ENCODE measurements around the gene ERG.
A peak's percentile ranks its signal among the peaks of the same experiment; 100 is the strongest.

ERG gene

GRCh38 chr21:38379147-38379546 is 119.1 kb downstream of the ERG start:
- no peak overlapping the region for H3K4me3 ChIP-seq (ENCODE audit: low read depth, low read length)
- DNase-seq (ENCODE audit: low read depth): no peak

DNA sequence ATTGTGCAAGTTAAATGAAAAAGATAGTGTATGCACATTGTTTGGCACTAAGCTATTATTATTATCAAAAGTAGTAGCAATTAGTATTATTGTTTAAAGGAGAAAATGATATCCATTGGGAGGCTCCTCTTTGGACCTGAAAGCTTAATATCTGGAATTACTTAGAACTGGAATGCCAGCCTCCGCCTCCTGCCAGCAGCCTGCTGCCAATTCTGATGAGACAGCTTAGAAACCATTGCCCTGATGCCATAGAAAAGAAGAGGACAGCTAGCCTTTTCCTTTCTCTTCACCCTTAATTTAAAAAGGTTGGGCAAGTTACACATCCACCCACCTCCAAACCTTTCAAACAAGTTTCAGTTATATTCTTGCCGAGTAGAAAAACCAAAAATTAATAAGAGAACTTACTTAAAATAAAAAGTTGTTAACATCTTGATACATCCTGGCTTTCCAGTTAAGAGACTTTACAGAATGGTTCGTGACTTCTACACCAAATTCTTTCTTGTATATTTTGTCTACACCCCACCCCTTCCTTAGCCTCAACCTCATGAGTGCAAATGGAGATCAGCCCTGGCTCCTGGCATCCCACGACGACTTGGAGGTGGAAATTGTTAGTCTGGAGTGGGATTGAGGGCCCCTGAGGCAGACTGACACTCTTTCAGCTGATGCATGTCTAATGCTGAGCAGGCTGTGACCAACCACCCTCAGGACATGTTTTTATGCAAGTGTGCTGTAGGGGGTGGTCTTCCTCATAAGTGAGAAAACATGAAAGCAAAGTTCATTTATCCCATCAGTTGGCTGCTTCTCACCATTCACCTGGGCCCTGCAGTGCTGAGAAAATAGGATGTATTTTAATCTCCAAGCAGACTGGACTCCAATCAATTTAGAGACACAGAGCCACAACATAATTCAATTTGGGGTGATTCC is 120.8 kb downstream of the ERG start:
- DNase-seq (ENCODE audit: low read depth): no peak
- H3K4me3 ChIP-seq (ENCODE audit: low read depth, low read length): no peak overlapping the region

DNA sequence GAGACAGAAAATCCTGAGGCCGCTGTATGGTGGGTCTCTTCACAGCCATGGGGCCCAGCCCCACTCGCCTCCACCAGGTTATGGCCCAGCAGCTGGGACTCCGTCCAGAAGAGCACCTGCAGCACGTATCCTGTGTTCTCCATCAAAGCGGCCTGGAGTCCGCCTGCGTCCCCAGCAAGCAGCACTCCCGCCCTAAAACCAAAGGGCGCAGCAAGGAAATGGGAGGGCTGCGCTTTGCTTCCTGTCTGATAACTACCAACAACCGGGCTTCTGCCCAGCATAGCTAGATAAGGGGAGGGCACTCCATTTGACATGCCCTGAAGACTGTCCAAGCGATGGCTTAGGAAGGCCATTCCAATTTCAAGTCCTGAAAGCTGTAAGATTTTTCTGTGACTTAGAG is 121.6 kb downstream of the ERG start:
- no peak overlapping the region for H3K4me3 ChIP-seq (ENCODE audit: low read depth, low read length)

DNA sequence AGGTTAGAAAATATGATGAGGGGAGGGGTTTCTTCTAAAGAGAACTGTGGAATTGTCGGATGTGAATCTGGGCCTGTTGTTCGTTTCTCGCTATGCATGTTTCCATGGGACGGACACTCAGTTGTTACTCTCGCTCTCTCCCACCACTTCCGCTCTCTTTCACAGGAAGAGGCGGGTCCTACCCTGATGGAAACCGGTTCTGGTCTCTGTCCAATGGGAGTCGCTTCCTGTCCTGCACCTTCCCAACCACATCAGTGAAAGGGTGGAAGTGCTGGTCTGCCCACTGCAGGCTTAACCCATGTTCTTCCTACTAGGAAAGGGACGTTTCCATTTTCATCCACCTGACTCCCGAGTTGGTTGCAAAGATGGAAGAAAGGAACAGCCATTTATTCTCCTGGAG is 122.0 kb downstream of the ERG start:
- DNase-seq (ENCODE audit: low read depth): no peak
- H3K4me3 ChIP-seq (ENCODE audit: low read depth, low read length): no peak overlapping the region

More for the DNA sequence above, 121.6 kb downstream of the ERG start:
- no peak for DNase-seq (ENCODE audit: low read depth)

DNA sequence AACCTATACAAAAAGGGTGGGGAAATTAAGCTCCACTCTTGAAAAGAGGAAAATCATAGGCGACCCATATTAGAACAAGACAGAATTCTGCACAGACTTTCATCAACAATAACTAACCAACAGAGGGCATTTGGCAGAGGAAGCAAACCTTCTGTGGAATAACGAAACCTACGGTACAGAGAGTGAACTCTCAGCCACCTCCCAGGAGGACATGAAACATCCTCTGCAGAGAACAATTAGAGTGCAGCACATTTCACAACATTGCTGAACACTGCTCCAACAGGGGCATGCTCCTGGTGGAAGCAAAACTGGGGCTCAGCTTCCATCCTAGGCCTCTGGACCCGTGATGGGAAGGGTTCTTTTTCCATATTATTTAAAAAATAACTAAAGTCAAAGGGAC is 130.6 kb downstream of the ERG start:
- no peak for DNase-seq (ENCODE audit: low read depth)
- H3K4me3 ChIP-seq (ENCODE audit: low read depth, low read length): no peak overlapping the region

- DNase-seq (ENCODE audit: low read depth): no peak
These were observed 132.8 kb downstream of the ERG start for GRCh38 chr21:38365521-38365920.

DNA sequence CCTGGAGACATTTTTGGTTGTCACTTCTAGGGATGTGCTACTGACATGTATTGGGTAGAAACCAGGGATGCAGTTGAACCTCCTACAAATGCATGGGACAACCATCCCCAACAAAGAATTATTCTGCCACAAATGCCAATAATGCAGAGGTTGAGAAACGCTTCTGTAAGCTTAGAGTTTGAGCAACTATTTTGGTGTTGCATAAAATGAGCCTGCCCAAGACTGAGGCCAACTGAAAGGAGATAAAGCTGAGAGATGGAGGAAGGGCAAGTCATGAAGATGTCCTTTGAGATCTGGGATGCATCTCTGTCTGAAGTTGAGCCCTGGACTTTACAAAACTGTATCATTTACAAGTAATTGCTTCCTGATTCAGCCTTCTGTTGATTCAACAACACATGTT is 134.6 kb downstream of the ERG start:
- DNase-seq (ENCODE audit: low read depth): no peak
- H3K4me3 ChIP-seq (ENCODE audit: low read depth, low read length): no peak overlapping the region

More at GRCh38 chr21:38365521-38365920, 132.8 kb downstream of the ERG start:
- no peak overlapping the region for H3K4me3 ChIP-seq (ENCODE audit: low read depth, low read length)

GRCh38 chr21:38361324-38361723 is 137.0 kb downstream of the ERG start:
- H3K4me3 ChIP-seq (ENCODE audit: low read depth, low read length): no peak overlapping the region
- DNase-seq (ENCODE audit: low read depth): no peak

DNA sequence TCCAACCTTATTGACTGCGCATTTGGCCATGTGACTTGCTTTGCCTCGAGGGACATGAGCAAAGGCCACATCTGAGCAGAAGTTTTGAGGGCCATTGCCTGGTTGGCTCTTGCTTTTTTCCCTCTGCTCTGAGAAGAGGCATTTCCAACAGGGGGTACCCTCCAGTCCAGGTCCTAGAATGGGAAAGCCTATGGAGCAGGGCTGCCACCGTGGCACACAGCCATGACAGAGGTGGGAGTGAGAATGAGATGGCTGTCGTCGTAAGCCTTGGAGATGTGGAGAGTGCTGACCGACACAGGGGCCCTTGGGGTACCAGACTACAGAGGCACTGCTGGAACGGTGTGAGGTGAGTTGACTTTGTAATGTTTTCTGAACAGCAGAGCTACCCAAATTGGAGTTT is 138.4 kb downstream of the ERG start:
- DNase-seq (ENCODE audit: low read depth): no peak
- H3K4me3 ChIP-seq (ENCODE audit: low read depth, low read length): no peak overlapping the region

- no peak overlapping the region for H3K4me3 ChIP-seq (ENCODE audit: low read depth, low read length)
- no peak for DNase-seq (ENCODE audit: low read depth)
These were observed 139.2 kb downstream of the ERG start for GRCh38 chr21:38359090-38359489.

DNA sequence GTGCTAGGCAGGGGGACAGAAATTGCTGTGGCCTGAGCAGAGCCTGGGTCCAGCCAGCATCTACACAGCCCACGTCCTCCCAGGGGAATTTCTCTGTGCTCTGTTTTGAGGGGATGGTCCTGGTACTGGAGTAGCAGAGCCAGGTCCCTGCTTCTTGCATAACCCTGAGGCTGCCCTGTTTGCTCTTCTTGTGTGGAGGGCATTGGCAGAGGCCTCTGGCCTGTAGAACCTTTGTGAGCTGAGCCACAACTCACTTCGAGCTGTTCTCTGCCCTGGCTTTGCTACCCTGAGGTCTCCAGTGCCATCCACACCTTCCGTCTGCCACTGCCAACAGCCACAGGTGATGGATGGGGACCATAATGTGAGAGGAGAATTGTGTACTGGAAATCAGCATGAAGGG is 139.6 kb downstream of the ERG start:
- DNase-seq (ENCODE audit: low read depth): no peak

GRCh38 chr21:38358098-38358497 is 140.2 kb downstream of the ERG start:
- no peak for DNase-seq (ENCODE audit: low read depth)
- no peak overlapping the region for H3K4me3 ChIP-seq (ENCODE audit: low read depth, low read length)

More for the DNA sequence above, 139.6 kb downstream of the ERG start:
- H3K4me3 ChIP-seq (ENCODE audit: low read depth, low read length): no peak overlapping the region

DNA sequence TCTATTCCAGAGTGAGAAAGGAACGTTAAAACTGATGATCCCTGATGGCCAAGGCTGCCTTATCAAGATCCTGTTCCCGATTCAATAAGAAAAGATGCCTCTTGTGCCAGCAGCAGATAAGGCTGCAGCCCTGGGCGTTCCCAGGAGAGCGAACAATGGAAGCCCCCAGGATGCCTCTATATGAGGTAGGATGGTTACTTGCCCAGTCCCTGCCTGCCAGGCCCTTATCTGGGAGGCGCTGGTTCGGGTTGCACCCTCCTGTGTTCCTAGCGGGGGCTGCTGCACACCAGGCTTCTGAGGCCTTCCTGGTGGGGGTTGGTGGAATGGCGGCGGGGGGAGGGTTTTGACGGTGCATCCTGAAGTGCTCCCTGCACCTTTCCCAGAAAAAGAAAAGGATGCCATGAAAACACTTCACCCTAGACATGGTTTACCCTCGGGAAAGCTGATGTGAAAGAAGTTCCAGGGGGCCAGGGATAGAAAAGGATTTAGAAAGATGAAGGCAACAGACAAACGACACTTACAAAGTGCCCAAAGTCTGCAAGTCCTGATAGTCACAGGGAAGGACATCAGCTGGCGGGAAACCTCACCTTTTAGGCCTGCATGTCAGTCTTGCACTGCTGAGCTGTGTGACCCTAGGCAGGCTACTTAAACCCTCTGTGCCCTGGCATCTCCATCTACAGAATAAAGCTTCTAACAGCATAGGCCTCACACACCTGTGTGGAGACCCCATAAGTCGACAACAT is 141.2 kb downstream of the ERG start:
- DNase-seq (ENCODE audit: low read depth): no peak
- no peak overlapping the region for H3K4me3 ChIP-seq (ENCODE audit: low read depth, low read length)

- H3K4me3 ChIP-seq (ENCODE audit: low read depth, low read length): no peak overlapping the region
- no peak for DNase-seq (ENCODE audit: low read depth)
These were observed 142.1 kb downstream of the ERG start for GRCh38 chr21:38355992-38356781.

- no peak for DNase-seq (ENCODE audit: low read depth)
- H3K4me3 ChIP-seq (ENCODE audit: low read depth, low read length): no peak overlapping the region
These were observed 142.9 kb downstream of the ERG start for GRCh38 chr21:38355353-38355752.

GRCh38 chr21:38354746-38355145 is 143.5 kb downstream of the ERG start:
- H3K4me3 ChIP-seq (ENCODE audit: low read depth, low read length): no peak overlapping the region
- DNase-seq (ENCODE audit: low read depth): no peak

DNA sequence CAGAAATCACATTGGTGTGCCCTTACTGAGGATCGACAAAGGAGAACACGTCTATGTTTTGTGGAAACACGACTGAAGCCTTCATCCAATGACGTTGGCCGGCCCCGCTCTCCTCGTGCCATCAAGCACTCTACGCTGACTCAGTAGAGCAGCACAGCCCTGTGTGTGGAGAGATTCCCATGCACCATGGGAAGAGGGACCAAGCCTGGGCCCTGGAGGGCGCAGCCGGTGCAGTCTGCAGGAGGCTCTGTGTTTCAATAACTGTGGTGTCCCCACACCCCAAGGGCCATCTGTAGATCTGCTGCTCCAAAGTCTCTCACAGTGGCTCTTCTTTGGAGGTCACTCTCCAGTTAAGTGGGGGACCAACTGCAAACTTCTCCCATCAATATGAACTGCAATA is 144.0 kb downstream of the ERG start:
- H3K4me3 ChIP-seq (ENCODE audit: low read depth, low read length): no peak overlapping the region
- DNase-seq (ENCODE audit: low read depth): no peak

- no peak for DNase-seq (ENCODE audit: low read depth)
- H3K4me3 ChIP-seq (ENCODE audit: low read depth, low read length): no peak overlapping the region
These were observed 145.6 kb downstream of the ERG start for GRCh38 chr21:38352536-38353219.

DNA sequence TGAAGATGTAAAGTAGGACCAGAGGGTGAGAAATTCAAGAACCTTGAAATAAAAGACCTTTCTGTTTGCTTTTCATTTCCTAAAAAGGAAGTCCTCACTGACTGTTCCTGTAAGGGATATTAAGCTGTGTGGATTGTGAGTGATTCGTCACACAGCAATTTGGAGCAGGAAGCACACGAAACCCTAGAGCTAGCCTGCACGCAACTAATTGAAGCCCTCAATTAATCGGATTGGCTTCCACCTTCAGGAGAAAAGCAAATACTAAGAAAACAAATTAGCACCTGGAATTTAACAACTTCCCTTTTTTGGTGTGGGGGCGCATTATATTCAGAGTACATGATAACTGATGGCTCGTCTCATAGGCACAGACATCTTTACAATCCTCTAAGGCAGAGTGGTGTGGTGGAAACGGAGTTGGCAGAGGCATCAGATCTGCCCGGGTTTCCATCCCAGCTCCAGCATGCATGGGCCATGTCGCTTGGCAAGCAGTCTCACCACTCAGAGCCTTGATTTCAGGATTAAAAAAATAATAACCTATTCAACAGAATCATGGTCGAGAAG is 146.2 kb downstream of the ERG start:
- DNase-seq (ENCODE audit: low read depth): peak; percentile 77
- H3K4me3 ChIP-seq (ENCODE audit: low read depth, low read length): no peak overlapping the region

All from skeletal muscle cell (primary cell).